NCI-H2227 (cell line): ENCODE measurements around the gene UBXN1.
"Not testable (repeated sequence)": the region's sequence is repeated elsewhere in the genome, so short reads cannot be mapped to it uniquely, and the experiment has no call there.

Experiments used
- DNase-seq: peaks from one replicate; lab custom pipeline; 2025; ENCODE audit not compliant: unreplicated experiment; lab: John Stamatoyannopoulos, UW

Gene UBXN1

GRCh38 chr11:62673196-62673525 lies 5.7 kb downstream of the UBXN1 start:
- no peak for DNase-seq

GRCh38 chr11:62671608-62672389 lies 7.1 kb downstream of the UBXN1 start, which contains the start of the genes LBHD1 and UQCC3:
LBHD1 (minus strand) TSS chr11:62672267; CDS start chr11:62670031, 2,236 bp downstream.
UQCC3 (plus strand) TSS chr11:62671673; CDS start chr11:62671746, 73 bp downstream.
- DNase-seq = peak; percentile 95

GRCh38 chr11:62671236-62671607 lies 7.7 kb downstream of the UBXN1 start:
- DNase-seq = no peak

GRCh38 chr11:62669420-62670161 lies 9.3 kb downstream of the UBXN1 start:
- peak; percentile 27 for DNase-seq

GRCh38 chr11:62667460-62667859 lies 11.4 kb downstream of the UBXN1 start:
- no peak for DNase-seq

GRCh38 chr11:62666259-62666926 lies 12.5 kb downstream of the UBXN1 start:
- DNase-seq = no peak

- DNase-seq = peak; percentile 79
Observed at GRCh38 chr11:62665599-62666258, 13.1 kb downstream of the UBXN1 start.

- peak; percentile 97 for DNase-seq
Observed at GRCh38 chr11:62665075-62665598, 13.7 kb downstream of the UBXN1 start, which contains the start of the genes C11orf98 and CSKMT. C11orf98 (minus strand) TSS chr11:62665210; CDS start chr11:62665169, 41 bp downstream. CSKMT (plus strand) TSS chr11:62665312; CDS start chr11:62665880, 568 bp downstream.

- peak; percentile 82 for DNase-seq
Observed at GRCh38 chr11:62664405-62665074, 14.3 kb downstream of the UBXN1 start.

- DNase-seq = no peak
Observed at GRCh38 chr11:62656796-62657429, 22.0 kb downstream of the UBXN1 start.

- no peak for DNase-seq
Observed at GRCh38 chr11:62654297-62654696, 24.6 kb downstream of the UBXN1 start.

- no peak for DNase-seq
Observed at GRCh38 chr11:62652161-62653006, 26.5 kb downstream of the UBXN1 start.

- DNase-seq = not testable (repeated sequence)
Observed at GRCh38 chr11:62650283-62650682, 28.6 kb downstream of the UBXN1 start.

GRCh38 chr11:62649486-62649885 lies 29.4 kb downstream of the UBXN1 start:
- no peak for DNase-seq

GRCh38 chr11:62648967-62649364 lies 29.9 kb downstream of the UBXN1 start:
- no peak for DNase-seq

- no peak for DNase-seq
Observed at GRCh38 chr11:62648185-62648966, 30.5 kb downstream of the UBXN1 start.

GRCh38 chr11:62647609-62648005 lies 31.3 kb downstream of the UBXN1 start:
- no peak for DNase-seq
